ENCODE measurements around the gene MPEG1.

DNA sequence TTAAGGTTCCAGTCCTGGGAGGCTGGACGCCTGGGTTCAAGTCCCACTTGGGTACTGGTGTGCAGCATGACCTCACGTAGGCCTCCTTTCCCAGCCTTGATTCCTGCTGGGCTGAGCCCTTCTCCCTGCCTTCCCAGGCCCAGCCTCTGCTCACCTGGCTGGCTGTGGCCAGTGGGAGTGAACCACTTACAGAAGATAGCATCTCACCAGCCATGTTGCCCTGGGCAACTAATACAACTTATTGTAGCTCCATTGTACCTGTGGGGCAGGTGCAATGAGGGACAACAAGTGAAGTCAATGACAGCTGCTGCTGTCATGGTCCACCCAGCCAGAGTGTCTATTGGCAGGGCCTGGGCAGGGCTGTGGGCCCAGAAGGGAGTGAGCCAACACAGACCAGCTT lies 48.4 kb upstream of the MPEG1 start:
- TF ChIP-seq EP300 (IDR thresholded peaks at IDR 0.05): no peak
- TF ChIP-seq, protein P1, sequence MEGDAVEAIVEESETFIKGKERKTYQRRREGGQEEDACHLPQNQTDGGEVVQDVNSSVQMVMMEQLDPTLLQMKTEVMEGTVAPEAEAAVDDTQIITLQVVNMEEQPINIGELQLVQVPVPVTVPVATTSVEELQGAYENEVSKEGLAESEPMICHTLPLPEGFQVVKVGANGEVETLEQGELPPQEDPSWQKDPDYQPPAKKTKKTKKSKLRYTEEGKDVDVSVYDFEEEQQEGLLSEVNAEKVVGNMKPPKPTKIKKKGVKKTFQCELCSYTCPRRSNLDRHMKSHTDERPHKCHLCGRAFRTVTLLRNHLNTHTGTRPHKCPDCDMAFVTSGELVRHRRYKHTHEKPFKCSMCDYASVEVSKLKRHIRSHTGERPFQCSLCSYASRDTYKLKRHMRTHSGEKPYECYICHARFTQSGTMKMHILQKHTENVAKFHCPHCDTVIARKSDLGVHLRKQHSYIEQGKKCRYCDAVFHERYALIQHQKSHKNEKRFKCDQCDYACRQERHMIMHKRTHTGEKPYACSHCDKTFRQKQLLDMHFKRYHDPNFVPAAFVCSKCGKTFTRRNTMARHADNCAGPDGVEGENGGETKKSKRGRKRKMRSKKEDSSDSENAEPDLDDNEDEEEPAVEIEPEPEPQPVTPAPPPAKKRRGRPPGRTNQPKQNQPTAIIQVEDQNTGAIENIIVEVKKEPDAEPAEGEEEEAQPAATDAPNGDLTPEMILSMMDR (IDR thresholded peaks at IDR 0.05): no peak

Measured in ovary (tissue), 3 donors.